ENCODE data around the gene KRT16.
"Not testable (repeated sequence)": the region's sequence is repeated elsewhere in the genome, so short reads cannot be mapped to it uniquely, and the experiment has no call there.

- TF ChIP-seq, protein P1, sequence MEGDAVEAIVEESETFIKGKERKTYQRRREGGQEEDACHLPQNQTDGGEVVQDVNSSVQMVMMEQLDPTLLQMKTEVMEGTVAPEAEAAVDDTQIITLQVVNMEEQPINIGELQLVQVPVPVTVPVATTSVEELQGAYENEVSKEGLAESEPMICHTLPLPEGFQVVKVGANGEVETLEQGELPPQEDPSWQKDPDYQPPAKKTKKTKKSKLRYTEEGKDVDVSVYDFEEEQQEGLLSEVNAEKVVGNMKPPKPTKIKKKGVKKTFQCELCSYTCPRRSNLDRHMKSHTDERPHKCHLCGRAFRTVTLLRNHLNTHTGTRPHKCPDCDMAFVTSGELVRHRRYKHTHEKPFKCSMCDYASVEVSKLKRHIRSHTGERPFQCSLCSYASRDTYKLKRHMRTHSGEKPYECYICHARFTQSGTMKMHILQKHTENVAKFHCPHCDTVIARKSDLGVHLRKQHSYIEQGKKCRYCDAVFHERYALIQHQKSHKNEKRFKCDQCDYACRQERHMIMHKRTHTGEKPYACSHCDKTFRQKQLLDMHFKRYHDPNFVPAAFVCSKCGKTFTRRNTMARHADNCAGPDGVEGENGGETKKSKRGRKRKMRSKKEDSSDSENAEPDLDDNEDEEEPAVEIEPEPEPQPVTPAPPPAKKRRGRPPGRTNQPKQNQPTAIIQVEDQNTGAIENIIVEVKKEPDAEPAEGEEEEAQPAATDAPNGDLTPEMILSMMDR (IDR thresholded peaks at IDR 0.05; ENCODE audit: borderline replicate concordance, extremely low read depth, low read length, poor library complexity, severe bottlenecking) = not testable (repeated sequence)
- TF ChIP-seq EZH2 (IDR thresholded peaks at IDR 0.05; ENCODE audit: borderline replicate concordance, low read depth, low read length, severe bottlenecking) = not testable (repeated sequence)
Measured at GRCh38 chr17:41576740-41577139, 35.8 kb downstream of the KRT16 start.
